ENCODE measurements around the gene PVR. TPM values are rescaled to one million over a fixed set of nuclear protein-coding genes. Genes with fewer than 3 reads are reported as not detected.
A peak's percentile ranks its signal among the peaks of the same experiment; 100 is the strongest.
"Not testable (repeated sequence)": the region's sequence is repeated elsewhere in the genome, so short reads cannot be mapped to it uniquely, and the experiment has no call there.

PVR gene
- total RNA-seq, 1 donor = 156 TPM

DNA sequence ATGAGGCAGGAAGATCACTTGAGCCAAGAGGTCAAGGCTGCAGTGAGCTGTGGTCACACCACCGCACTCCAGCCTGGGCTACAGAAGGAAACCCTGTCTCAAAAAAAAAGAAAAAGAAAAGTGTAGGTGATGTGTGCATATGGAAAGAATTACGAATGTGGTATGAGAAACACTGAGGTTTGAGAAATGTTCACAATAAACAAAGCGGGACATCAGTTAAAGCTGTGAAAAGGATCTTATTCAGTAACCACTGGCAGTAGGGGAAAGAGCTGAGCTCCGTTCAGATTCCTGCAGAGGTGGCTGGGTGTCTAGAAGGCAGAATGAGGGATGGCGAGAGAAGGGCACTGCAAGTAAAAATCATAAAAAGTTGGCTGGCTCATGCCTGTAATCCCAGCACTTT is 34.5 kb upstream of the PVR start:
- TF ChIP-seq, protein P1, sequence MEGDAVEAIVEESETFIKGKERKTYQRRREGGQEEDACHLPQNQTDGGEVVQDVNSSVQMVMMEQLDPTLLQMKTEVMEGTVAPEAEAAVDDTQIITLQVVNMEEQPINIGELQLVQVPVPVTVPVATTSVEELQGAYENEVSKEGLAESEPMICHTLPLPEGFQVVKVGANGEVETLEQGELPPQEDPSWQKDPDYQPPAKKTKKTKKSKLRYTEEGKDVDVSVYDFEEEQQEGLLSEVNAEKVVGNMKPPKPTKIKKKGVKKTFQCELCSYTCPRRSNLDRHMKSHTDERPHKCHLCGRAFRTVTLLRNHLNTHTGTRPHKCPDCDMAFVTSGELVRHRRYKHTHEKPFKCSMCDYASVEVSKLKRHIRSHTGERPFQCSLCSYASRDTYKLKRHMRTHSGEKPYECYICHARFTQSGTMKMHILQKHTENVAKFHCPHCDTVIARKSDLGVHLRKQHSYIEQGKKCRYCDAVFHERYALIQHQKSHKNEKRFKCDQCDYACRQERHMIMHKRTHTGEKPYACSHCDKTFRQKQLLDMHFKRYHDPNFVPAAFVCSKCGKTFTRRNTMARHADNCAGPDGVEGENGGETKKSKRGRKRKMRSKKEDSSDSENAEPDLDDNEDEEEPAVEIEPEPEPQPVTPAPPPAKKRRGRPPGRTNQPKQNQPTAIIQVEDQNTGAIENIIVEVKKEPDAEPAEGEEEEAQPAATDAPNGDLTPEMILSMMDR (IDR thresholded peaks at IDR 0.05; ENCODE audit: insufficient read depth, low read depth, low read length) = no peak
- H3K4me3 ChIP-seq (ENCODE audit: low read depth, low read length) = no peak overlapping the region
- DNase-seq (ENCODE audit: low read depth) = no peak

DNA sequence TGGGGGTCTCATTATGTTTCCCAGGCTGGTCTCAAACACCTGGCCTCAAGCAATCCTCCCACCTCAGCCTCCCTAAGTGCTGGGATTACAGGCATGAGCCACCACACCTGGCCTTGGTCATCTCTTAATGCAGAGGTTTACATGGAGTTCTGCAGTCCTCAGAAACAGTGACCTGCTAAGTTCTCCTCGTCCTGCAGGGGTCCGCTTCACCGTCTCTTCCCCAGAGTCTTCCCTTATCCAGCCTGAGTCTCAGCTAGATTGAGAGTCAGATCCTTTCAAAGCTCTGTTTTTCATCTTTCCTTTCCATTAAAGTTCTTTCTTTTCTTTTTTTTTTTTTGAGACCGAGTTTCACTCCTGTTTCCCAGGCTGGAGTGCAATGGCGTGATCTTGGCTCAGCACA is 33.2 kb upstream of the PVR start:
- peak; percentile 52 for DNase-seq (ENCODE audit: low read depth)
- TF ChIP-seq, protein P1 (IDR thresholded peaks at IDR 0.05; ENCODE audit: insufficient read depth, low read depth, low read length) = peak; percentile 60
- not testable (repeated sequence) for H3K4me3 ChIP-seq (ENCODE audit: low read depth, low read length)

DNA sequence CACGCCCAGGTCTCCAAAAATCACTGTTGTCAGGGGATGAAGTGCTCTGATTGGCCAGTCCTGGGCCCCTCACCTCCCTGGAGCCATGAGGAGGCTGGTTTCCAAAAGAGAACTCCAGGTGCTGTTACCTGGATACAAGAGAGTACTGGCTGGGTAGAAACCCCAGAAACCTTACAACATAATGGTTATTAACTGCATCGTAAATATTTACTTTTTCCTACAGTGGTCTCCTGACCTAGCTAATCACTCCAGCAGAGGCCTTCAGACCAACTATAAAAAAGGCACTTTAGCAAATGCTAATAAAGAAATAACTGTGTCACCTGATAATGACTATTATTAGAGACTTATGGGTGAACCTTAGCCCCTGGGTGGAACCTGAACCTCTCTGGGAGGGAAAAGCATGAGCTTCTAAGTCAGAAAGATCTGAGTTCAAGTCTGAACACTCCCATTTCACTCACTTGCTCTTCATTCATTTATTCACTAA is 31.9 kb upstream of the PVR start:
- TF ChIP-seq, protein P1 (IDR thresholded peaks at IDR 0.05; ENCODE audit: insufficient read depth, low read depth, low read length) = no peak
- DNase-seq (ENCODE audit: low read depth) = peak; percentile 32

DNA sequence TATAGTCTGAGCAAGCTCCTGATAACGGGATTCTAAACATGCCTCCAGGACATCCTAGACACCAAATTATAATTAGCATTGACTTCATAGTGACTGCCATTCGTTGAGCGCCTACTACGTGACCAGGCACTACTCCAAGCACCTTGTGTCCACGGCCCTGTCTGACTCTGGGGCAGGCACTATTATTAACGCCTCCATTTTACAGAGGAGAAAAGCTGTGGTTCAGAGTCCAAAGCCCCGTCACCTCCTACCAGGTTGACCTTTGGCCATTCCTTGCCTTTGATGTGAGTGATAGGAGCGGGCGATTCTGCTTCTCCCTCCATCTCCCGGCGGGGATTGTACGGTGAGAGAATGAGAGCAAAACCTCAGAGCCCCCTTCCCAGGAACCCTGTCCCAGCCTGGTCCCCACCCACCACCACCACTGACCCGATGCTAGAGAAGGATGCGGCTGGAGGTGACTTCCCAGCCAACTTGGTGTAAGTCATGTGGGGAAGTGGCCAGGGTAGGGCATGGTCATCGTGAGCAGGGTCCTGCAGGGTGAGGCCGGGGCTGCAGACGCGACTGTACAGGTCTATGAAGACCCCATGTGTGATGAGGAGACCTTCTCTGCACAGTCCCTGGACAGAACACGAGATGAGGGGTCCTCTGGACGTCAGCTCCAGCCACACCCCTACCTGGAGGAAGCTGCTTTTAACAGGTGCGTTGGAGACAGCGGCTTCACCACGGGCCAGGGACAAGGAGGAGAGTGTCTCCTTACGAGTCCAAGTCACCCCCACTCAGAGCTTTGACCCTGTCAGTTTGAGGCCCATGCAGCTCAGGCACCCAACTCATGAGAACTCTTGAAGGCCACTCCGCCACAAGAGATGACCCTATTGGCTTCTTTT is 30.2 kb upstream of the PVR start, which contains the start of gene IGSF23:
IGSF23 (plus strand) TSS at position 269 of the 884 bp plus-strand sequence; CDS start at position 352, 83 bp downstream.
- DNase-seq (ENCODE audit: low read depth) = no peak
- TF ChIP-seq, protein P1 (IDR thresholded peaks at IDR 0.05; ENCODE audit: insufficient read depth, low read depth, low read length) = no peak
- H3K4me3 ChIP-seq (ENCODE audit: low read depth, low read length) = no peak within 1 kb of the TSS

More for the DNA sequence above, 31.9 kb upstream of the PVR start:
- H3K4me3 ChIP-seq (ENCODE audit: low read depth, low read length) = no peak overlapping the region

DNA sequence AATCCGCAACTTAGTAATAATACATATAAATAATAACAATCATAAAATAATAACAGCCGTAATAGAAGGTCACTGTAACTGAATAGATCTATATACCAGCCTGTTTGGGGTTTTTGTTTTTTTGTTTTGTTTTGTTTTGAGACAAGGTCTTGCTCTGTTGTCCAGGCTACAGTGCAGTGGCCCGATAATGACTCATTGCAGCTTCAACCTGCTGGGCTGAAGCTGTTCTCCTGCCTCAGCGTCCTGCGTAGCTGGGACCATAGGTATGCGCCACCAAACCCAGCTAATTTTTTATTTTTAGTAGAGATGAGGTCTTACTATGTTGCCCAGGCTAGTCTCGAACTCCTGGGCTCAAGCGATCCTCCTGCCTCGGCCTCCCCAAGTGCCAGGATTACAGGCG is 29.4 kb upstream of the PVR start:
- H3K4me3 ChIP-seq (ENCODE audit: low read depth, low read length) = no peak overlapping the region
- no peak for DNase-seq (ENCODE audit: low read depth)
- TF ChIP-seq, protein P1 (IDR thresholded peaks at IDR 0.05; ENCODE audit: insufficient read depth, low read depth, low read length) = no peak

DNA sequence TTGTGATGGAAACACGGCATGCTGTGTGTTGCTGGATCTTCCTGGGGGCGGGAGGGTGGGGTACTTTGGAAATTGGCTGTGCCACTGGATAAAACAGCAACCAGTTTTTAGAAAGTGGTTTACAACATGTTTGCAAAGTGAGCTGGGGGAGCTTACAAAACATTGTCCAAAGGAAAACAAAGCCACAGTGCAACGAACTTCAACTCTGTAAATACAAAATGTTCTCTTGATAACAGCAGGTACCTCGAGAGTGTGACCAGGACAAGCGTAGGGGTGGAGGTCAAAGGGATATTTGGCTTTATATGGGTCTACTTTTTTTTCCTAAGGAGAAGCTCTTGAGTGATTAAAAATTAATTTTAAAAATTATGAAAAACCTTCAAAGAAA is 27.9 kb upstream of the PVR start:
- H3K4me3 ChIP-seq (ENCODE audit: low read depth, low read length) = no peak overlapping the region
- TF ChIP-seq, protein P1 (IDR thresholded peaks at IDR 0.05; ENCODE audit: insufficient read depth, low read depth, low read length) = no peak
- peak; percentile 27 for DNase-seq (ENCODE audit: low read depth)

Measured in fibroblast of villous mesenchyme (primary cell).